Erythroblast (primary cell): ENCODE data around the gene NKAIN2.
"Not testable (repeated sequence)": the region's sequence is repeated elsewhere in the genome, so short reads cannot be mapped to it uniquely, and the experiment has no call there.

Experiments used
- DNase-seq, 2 experiments: peaks; one replicate each; lab custom pipeline; 2025; lab: John Stamatoyannopoulos, UW
- GATA1 ChIP-seq: IDR thresholded peaks from 2 replicates; pipeline ENCODE4 v1.6.1; 2011; ENCODE audit warnings: low read depth, mild to moderate bottlenecking, control low read depth, low read length, moderate library complexity
- POLR2A ChIP-seq: IDR thresholded peaks from 2 replicates; pipeline ENCODE4 v1.6.1; 2011; ENCODE audit warnings: mild to moderate bottlenecking, low read length

NKAIN2 gene

GRCh38 chr6:123986938-123987337 lies 183.3 kb downstream of the NKAIN2 start:
- TF ChIP-seq POLR2A = no peak
- no peak for DNase-seq

- not testable (repeated sequence) for DNase-seq
Observed at GRCh38 chr6:123989918-123990317, 186.3 kb downstream of the NKAIN2 start.

GRCh38 chr6:123990376-123990775 lies 186.7 kb downstream of the NKAIN2 start:
- TF ChIP-seq POLR2A = no peak
- no peak for TF ChIP-seq GATA1
- DNase-seq = no peak

DNA sequence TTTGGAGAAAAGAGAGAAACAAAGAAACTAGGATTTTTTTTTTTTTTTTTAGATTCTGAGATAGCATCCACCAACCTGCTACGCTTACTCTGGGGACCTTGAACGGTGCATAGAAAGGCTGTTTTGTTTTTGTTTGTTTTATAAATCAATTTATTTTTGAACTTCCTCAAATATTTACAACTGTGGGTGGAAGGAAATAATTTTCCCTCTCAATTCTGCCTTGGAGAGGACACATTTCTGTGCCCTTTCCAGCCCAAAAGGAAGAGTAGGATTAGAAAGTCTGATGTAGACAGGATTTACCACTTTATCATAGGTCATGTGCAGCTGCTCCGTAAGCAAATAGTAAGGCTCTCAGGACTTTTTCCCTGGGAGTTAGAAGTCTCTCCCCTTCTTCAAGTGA lies 190.5 kb downstream of the NKAIN2 start:
- DNase-seq = no peak
- TF ChIP-seq GATA1 = no peak
- no peak for TF ChIP-seq POLR2A

DNA sequence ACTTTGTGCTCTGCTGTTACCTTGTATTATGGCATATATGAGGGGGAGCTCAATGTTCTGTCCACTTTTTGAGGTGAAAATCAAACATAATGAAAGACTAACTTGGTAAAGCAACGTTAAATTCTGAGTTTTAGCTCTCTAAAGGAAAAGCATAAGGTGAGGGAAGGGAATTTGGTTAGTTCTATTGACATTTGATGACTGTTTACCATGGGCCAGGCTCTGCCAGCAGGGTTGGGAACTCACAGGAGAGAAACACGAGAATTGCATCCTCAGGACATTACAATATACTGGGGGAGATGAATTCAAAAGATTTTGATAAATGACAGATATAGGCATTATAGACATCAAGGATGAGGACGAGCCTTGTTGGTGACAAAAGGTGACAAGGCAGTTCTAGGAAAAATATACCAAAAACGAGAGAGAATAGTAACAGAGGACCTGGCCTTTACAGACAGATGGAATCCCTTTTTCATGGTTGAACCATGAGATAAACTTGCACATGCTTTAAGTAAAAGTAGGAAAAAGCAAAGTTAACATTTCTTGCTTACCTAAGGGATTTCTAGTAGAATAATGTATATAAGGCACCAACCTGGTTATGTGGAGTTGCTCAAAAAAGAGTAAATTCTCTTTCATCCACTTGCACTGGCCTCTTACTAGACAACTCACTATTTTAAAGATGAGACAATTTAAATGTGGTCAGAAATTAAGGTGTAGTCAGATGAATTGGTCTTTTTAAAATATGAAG lies 191.4 kb downstream of the NKAIN2 start:
- DNase-seq = no peak

GRCh38 chr6:123997223-123997622 lies 193.6 kb downstream of the NKAIN2 start:
- DNase-seq = peak; percentile 44 to 62

More for the DNA sequence above, 191.4 kb downstream of the NKAIN2 start:
- TF ChIP-seq POLR2A (no peak), GATA1 (no peak)

DNA sequence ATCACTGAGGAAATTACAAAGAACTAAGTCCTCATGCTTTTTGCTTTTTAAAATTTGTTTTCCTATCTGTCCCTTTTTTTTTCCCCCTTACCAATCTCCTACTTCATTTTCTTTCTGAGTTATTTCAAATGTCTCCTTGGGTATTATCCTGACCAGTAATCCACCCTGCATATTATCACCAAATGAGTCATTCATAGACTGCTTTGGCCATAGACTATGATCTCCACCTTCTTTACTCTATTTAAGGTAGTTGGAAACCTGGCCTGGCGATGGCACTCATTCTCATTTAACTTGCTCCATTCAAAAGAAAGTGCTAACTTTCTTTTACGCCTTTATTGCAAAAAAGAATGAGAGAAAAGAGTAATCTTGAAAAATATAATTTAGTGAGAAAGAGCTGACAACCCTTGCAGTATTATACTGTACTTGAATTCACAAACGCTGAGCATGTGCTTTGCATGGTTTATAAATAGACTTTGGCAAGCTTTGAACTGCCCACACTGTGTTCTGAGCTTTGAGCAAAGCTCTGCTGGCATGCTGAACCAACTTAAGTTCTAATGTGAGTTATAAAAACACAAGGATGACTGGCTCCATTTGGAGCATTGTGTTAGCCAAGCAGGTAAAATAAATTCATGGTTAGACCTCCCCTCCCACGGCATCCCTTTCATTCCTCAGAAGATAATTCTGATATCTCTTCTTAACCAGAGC lies 198.9 kb downstream of the NKAIN2 start:
- DNase-seq = no peak
- TF ChIP-seq POLR2A (no peak), GATA1 (no peak)

More at GRCh38 chr6:123997223-123997622, 193.6 kb downstream of the NKAIN2 start:
- TF ChIP-seq GATA1 (no peak), POLR2A (no peak)

- TF ChIP-seq POLR2A (no peak), GATA1 (no peak)
- no peak for DNase-seq
Observed at GRCh38 chr6:124007266-124007665, 203.6 kb downstream of the NKAIN2 start.

- TF ChIP-seq GATA1 = no peak
- DNase-seq = peak in 1 of 2 experiments; percentile 1
Observed at GRCh38 chr6:124008000-124008987, 204.6 kb downstream of the NKAIN2 start.

DNA sequence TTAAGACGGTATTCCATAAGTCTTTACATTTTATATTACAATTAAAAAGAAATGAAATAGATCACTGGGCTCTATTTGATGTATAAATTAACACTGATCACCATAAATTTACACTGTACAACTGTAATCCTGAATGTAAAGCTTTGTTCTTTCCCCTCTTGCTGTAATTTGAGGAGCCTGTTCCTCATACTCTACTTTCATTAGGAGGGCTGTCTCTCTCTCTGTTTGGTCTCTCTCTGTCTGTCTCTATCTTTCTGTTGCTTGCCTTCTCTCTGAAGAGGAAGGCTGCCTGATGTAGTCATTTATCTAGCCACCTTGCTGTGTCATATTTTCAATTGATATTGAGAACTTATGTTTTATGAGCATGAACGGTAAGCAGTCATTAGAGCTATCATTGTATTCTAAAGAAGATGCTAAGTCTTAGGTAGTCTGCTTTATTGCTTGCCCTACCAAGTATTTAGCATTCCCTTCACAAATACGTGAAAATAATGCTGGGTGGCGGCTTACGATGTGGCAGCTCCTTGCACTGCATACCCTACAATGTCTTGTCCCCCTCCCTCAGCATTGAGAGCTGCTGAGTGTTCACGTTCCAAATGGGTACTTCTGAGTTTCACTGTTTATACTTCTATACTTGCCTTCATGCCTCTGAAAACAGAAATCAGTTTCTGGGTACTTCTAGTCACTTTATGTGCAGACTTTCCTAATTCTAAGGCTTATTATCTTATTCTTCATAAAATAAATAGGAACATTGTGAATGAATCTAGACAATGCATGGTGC lies 205.5 kb downstream of the NKAIN2 start:
- TF ChIP-seq GATA1 (no peak), POLR2A (no peak)
- DNase-seq = no peak

DNA sequence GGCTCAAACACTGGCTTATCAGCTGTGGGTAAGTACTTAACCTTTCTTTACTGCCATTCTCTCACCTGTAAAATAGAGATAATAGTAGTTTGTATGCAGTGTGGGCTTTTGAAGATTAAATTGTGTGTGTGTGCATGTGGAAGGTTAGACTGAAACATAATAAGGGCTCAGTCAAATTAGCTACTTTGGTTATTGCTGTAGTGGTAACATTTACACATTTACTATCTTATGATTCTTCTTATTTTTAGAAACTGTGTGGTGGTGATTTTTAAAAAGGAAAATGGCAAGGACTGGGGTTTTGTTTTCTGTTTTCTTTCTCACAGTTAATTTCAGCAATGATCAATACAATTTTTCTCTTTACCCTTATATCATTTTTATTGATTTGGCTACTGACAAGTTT lies 206.9 kb downstream of the NKAIN2 start:
- TF ChIP-seq POLR2A (no peak), GATA1 (no peak)
- DNase-seq = no peak

GRCh38 chr6:124011180-124011579 lies 207.5 kb downstream of the NKAIN2 start:
- TF ChIP-seq GATA1 (no peak), POLR2A (no peak)
- DNase-seq = no peak

DNA sequence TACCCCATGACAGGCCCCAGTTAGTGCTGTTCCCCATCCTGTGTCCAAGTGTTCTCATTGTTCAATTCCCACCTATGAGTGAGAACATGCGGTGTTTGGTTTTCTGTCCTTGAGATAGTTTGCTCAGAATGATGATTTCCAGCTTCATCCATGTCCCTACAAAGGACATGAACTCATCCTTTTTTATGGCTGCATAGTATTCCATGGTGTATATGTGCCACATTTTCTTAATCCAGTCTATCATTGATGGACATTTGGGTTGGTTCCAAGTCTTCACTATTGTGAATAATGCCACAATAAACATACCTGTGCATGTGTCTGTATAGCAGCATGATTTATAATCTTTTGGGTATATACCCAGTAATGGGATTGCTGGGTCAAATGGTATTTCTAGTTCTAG lies 218.4 kb downstream of the NKAIN2 start:
- DNase-seq = not testable (repeated sequence)

DNA sequence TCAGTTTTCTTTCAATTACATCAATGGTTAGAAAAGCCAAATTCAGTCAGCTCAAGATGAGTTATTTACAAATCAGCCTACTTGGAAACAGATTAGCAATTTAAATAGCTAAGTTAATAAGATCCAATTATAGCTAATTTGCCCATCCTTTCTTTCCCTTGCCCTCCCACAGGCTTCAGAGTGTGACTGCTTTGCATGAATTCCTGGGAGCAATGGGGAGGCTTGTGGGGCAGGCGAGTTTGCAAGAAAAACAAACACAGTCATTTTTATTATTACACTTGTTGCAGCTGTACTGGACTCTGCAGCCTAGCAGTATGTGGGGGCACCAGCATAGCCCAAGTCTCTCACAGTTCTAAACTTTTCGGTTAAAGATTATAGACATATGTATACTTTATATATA lies 219.0 kb downstream of the NKAIN2 start:
- TF ChIP-seq GATA1 = no peak
- no peak for TF ChIP-seq POLR2A
- no peak for DNase-seq

GRCh38 chr6:124026694-124027093 lies 223.0 kb downstream of the NKAIN2 start:
- TF ChIP-seq GATA1 = no peak
- TF ChIP-seq POLR2A = no peak
- no peak for DNase-seq
